HG02759 (cell line): ENCODE measurements around the gene GSS.

ENCODE experiments used
- ATAC-seq: cut with Tn5 transposase; IDR thresholded peaks from one replicate; pipeline ENCODE4 v1.9.1; 2021; ENCODE audit warnings: mild to moderate bottlenecking, moderate library complexity; ENCODE audit not compliant: unreplicated experiment

The GSS gene

GRCh38 chr20:34979366-34980153, 24.0 kb upstream of the GSS start:
- no peak for ATAC-seq

DNA sequence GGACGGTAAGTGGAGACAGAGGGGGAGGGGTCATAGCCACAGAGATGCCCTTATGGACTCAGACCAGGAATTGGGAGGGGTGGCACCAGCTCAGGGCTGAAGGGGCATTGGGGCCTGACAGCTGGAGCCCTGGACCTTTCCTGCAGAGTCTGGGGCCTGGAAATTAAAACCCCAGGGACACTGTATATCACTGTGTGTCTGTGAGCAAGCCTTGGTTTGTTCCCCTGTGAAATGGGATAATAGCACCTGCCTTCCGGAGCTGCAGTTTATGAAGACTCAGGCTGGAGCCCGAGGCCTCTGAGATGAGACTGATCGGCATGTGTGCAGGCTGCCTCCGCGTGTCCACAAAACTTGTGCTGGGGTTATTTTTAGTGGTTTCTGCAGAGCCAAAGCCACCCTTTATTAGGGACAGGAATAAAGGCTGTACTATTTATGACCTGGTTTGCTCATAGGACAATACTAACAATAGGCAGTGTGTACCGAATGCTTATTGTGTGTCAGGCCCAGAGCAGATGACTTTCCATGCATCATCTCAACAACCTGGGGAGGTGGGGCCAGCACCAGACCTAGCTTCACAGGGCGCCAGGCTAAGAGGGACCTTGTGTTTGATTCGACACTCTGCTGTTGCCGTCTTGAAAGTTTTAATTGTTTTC, 22.6 kb upstream of the GSS start:
- ATAC-seq = no peak

DNA sequence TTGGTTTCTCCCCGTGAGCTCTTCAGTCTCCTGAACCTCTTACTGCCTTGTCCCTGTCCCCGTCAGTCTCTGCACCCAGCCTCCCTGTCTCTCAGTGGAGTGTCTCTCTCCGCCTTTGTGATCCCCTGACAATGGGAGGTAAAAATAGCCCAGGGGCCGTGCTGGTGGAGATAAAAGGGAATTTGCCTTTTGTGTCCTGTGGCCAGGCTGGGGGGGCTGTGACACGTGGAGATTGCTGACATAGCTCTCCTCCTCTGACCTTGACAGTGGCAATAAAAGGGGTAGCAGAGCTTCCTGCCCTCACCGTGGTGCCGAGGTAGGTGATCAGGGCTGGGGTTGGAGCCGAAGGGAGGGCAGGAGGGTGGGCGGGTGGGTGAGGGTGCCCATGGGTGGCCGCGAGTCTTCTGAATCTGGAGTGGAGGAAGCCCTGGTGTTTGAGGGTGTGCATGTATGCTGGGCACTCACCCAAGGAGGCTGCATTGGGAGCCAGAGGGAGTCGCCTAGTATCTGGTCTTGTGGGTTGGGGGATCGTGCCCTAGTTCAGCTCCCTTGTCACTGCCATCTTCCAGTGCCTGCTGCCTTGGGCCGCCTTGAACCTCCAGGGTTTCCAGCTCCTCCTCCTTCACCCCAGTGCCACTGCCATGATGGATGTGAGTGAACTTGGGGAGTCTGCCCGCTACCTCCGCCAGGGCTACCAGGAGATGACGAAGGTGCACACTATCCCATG, 21.9 kb upstream of the GSS start:
- ATAC-seq = no peak

GRCh38 chr20:34976286-34976685, 20.7 kb upstream of the GSS start:
- no peak for ATAC-seq

GRCh38 chr20:34974246-34974645, 18.6 kb upstream of the GSS start:
- no peak for ATAC-seq

DNA sequence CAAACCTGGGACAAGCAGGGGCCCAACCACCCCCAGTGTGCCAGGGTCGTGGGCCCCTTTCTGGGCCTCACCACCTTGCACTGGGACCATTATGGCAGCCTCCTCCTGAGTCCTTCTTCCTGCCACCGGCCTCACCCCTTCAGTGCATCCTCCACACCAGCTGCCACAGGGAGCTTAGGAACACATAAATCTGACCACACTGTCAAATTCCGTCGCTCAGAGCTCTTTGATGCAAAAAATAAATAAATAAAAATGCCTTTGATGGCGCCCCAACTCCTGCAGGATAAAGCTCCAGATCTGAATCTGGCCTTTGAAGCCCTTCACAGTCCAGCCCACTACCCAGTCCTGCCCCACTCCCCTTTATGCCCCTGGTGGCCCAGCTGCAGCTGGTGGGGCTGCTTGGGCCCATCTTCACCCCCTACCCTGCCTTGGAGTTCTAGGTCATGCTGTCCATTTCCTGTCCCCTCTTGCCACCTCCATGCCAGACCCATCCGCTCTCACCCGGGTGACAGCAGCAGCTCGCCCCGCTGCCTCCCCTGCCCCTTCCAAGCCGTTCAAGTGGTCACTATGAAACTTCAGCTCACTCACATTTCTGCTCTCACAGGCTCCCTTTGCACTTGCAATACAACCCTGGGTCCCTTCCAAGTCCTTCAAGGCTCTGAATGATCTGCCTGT, 16.1 kb upstream of the GSS start:
- no peak for ATAC-seq

- no peak for ATAC-seq
Observed at GRCh38 chr20:34970846-34971560, 15.4 kb upstream of the GSS start.

DNA sequence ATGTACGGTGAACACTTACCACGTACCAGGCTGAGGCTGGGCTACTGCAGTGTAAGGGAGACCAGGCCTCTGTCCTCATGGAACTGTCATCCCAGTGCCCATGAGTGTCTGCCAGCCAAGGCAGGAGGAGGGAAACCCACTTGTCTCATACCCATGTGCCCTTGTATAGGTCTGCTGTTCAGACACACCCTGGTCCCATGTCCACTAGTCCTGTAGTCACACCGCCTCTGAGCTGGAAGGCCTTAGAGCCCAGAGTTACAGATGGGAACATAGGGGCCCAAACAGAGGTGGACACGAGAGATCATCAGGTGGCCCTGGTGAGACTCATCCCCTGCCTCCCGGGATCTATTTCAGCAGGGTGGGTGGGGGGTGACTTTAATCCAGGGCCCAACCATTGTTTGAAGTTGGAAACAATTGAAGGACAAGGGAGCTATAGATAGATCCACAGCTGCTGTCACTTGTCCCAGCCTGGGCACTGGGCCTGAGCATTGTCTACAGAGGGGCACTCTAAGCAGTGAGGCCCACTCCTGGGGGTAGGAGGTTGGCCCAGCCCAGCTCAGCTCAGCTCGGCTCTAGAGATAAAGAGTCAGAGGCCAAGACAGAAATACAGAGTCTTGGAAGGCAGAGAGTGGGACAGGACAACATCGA, 14.7 kb upstream of the GSS start:
- no peak for ATAC-seq

DNA sequence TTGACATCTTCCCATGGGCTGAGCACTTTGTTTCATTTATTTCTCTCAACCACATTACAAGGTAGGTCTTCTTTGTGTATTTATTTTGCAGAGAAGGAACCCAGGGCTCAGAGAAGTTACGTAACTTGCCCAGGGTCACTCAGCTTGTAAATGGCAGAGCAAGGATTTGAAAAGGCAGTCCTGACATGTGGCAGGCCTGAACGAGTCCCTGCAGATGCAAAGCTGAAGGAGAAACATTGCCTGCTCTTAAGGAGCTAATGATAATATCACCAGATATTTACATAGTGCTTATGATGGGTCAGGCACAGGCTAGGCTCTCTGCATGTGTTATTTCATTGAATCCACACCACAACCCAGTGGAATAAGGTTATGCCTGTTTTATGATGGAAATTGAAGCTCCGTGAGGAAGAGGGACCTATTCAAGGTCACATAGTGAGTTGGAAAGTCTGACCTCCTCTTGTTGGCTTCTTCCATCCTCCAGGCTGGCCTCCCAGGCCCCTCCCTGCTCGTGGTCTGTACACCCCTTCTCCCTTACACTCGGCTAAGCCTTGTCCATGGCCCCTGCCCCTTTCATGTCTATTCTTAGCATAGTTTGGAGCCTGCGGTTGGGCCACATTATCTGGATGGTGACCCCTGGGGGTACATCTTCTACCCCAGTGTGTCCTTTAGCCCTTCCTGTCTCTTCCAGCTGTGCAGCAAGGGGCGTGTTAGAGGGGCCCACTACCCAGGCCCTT, 12.6 kb upstream of the GSS start:
- no peak for ATAC-seq

GRCh38 chr20:34967421-34967820, 11.8 kb upstream of the GSS start:
- ATAC-seq = no peak

DNA sequence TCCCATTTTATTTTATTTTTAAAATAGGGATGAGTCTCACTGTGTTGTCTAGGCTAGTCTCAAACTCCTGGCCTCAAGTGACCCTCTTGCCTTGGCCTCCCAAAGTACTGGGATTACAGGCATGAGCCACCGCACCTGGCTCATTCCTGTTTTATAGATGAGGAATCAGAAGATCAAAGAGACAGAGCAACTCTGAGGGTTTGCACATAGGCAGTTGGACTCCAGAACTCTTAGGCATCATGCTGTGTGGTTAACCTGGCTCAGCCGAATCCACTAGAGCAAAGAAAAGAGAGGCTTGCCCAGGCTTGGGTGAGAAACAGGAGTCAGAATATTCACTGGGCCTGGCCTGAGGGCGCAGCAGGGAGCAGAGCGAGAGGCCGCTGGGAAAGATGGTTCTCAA, 9.4 kb upstream of the GSS start:
- ATAC-seq = no peak

GRCh38 chr20:34964486-34964885, 8.9 kb upstream of the GSS start:
- no peak for ATAC-seq

DNA sequence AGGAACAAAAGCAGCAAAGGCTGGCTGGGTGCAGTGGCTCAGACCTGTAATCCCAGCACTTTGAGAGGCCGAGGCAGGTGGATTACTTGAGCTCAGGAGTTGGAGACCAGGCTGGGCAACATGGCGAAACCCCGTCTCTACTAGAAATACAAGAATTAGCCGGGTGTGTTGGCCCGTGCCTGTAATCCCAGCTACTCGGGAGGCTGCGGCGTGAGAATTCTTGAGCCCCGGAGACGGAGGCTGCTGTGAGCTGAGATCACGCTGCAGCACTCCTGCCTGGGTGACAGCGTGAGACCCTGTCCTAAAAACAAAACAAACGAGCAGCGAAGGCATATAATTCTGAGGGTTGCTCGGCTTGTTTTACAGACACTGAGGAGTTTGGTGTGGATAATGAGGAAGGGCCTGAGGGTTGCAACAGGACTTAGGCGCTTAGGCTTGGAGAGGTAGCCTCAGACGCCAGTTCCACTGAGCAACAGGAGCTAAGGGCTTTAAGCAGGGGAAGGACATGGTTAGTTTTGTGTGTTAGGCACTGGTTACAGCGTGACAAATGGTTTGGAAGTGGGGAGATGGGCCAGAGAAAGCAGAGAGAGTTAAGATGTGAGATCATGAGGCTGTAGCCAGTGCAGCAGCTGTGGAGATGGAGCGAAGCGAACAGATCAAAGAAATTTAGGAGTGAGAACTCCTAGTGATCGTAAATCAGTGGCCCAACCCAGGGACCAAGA, 1.3 kb upstream of the GSS start:
- ATAC-seq = no peak

GRCh38 chr20:34956041-34956458, 444 bp upstream of the GSS start:
- peak; percentile 46 for ATAC-seq

- ATAC-seq = no peak
Observed at GRCh38 chr20:34954904-34955230, 739 bp downstream of the GSS start.

DNA sequence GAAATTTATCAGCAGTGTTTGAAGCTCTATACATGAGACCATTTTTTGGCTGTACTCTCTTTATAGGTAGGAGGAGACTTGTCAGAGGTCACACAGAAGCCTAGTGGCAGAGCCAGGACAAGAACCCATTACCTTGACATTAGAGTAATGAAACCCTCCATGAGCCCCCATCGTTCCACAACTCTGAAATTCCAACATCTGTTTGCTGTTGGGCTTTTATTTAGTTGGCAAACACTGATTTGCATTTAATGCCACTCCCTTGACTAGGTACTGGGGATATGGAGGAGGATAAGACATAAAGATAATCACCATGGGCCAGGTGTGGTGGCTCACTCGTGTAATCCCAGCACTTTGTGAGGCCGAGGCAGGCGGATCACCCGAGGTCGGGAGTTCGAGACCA, 1.6 kb downstream of the GSS start:
- ATAC-seq = no peak

DNA sequence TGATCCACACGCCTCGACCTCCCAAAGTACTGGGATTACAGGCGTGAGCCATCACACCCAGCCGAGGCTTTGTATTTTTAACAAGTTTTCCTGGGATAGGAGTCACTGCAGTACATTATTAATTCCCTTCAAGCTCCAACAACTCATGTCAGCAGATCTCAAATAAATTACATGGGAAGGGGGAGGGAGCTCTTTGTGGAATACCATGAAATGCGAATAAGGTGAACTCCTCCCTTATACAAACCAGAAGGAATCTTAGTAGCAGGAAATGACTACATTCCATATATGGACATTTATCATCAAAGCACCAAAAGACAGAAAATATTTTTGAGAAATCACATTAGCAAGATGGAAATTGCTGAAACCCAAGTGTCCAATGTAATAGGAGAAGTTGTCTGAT, 2.9 kb downstream of the GSS start:
- ATAC-seq = no peak

DNA sequence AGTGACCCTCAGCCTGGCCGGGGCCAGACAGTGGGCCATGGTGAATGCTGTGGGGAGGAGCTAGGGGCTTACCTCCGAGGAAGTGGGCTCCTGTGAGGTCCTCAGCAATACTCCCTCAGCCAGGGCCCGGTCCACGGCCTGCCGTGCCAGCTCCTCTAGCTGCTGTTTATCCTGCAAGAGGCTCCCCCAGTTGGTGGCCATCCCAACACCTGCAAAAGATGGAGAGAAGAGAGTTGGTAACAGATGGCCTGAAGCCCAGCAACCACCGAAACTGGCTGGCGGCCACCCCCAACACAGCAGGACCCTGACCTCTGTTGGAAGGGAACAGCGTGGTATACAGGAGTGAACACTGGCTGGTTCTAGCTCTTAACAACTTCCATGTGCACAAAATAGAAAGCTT, 4.0 kb downstream of the GSS start:
- ATAC-seq = no peak

- no peak for ATAC-seq
Observed at GRCh38 chr20:34951252-34951651, 4.4 kb downstream of the GSS start.
